ENCODE results near the gene TNK1. TPM values are rescaled to one million over a fixed set of nuclear protein-coding genes. Genes with fewer than 3 reads are reported as not detected.
A peak's percentile ranks its signal among the peaks of the same experiment; 100 is the strongest.

Gene TNK1
- total and polyA plus RNA-seq, 2 donors (not counting 1 experiment from before 2014, with no cell fraction given): 11.7 to 23.7 TPM

GRCh38 chr17:7407485-7408251 lies 26.8 kb downstream of the TNK1 start, which contains the start of gene NLGN2:
TSS of gene NLGN2 (plus strand) at chr17:7407845. CDS start at chr17:7408256, 411 bp downstream.
- CTCF ChIA-PET: interaction anchor here (1.1 to 1.2 kb wide), 3 partner anchors 29 to 153 kb away, joined by 3 read pairs; no protein-coding TSS in a partner anchor
- peaks cover 17 to 20% of the 10 kb centered on the region in 2 donors for H3K4me1 ChIP-seq (ENCODE audit: control insufficient read depth in 2 of 2, insufficient read depth in 2 of 2, low read length in 2 of 2)
- POLR2A ChIA-PET: no interaction called here
- H3K4me2 ChIP-seq (replicated peaks; ENCODE audit: low read depth, low read length, poor library complexity, severe bottlenecking): peak within 1 kb of the TSS; percentile 65
- H3K27ac ChIP-seq (ENCODE audit: low read length in 2 of 2): no peak within 1 kb of the TSS
- Mint-ChIP-seq H3K9me3 (ENCODE audit: insufficient read depth) (no peaks in the 10 kb centered on the region), H3K27me3 (peaks cover 30% of the 10 kb centered on the region), H3K27ac (no peak within 1 kb of the TSS), H3K4me3 (peak within 1 kb of the TSS; percentile 53), H3K4me1 (peaks cover 23% of the 10 kb centered on the region)
- TF ChIP-seq CTCF (IDR thresholded peaks at IDR 0.05): no peak
- TF ChIP-seq EZH2 (IDR thresholded peaks at IDR 0.05; ENCODE audit: borderline replicate concordance, insufficient read depth, low read depth, low read length, poor library complexity, severe bottlenecking): no peak
- DNase-seq (no peak), ATAC-seq (ENCODE audit: low read depth) (no peak)
- peak within 1 kb of the TSS; percentile 33 for H2AFZ ChIP-seq (ENCODE audit: insufficient read depth, low read depth, low read length, poor library complexity, severe bottlenecking)
- peaks cover 6% of the 10 kb centered on the region for H3K79me2 ChIP-seq (ENCODE audit: control insufficient read depth, insufficient read depth, low read length)
- H3K27me3 ChIP-seq (replicated peaks in 1 of 4; ENCODE audit: control extremely low read depth in 1 of 4, control insufficient read depth in 3 of 4, insufficient read depth in 4 of 4, low read length in 3 of 4): peaks cover 0 to 33% (median 4%) of the 10 kb centered on the region in 4 experiments
- no peak within 1 kb of the TSS for H3K4me3 ChIP-seq (ENCODE audit: control extremely low read depth in 1 of 5, extremely low read depth in 1 of 5, insufficient read depth in 1 of 5, low read depth in 2 of 5, low read length in 4 of 5)
- H3K9ac ChIP-seq (ENCODE audit: low read length): no peak within 1 kb of the TSS
- WGBS (ENCODE audit: insufficient coverage): 46% methylated on average over 5 of the region's 12 CpGs
- no peaks in the 10 kb centered on the region for H4K20me1 ChIP-seq (ENCODE audit: control insufficient read depth, insufficient read depth, low read length, poor library complexity, severe bottlenecking)
- H3K36me3 ChIP-seq (replicated peaks in 1 of 2; ENCODE audit: control extremely low read depth in 1 of 2, control insufficient read depth in 1 of 2, extremely low read depth in 1 of 2, insufficient read depth in 2 of 2, low read length in 1 of 2): no peaks in the 10 kb centered on the region
- intact Hi-C loops (cut with micrococcal nuclease): no loop called here
- H3K9me3 ChIP-seq (ENCODE audit: control extremely low read depth in 1 of 3, control insufficient read depth in 2 of 3, insufficient read depth in 1 of 3, low read length in 2 of 3): peaks cover 0 to 4% (median 0%) of the 10 kb centered on the region in 3 donors

- no peak overlapping the region for H3K9ac ChIP-seq (ENCODE audit: low read length)
- H3K27me3 ChIP-seq (replicated peaks in 1 of 4; ENCODE audit: control extremely low read depth in 1 of 4, control insufficient read depth in 3 of 4, insufficient read depth in 4 of 4, low read length in 3 of 4): peaks cover 0 to 33% (median 4%) of the 10 kb centered on the region in 4 experiments
- H2AFZ ChIP-seq (ENCODE audit: insufficient read depth, low read depth, low read length, poor library complexity, severe bottlenecking): peak overlapping the region; percentile 33
- H3K9me3 ChIP-seq (ENCODE audit: control extremely low read depth in 1 of 3, control insufficient read depth in 2 of 3, insufficient read depth in 1 of 3, low read length in 2 of 3): peaks cover 0 to 4% (median 0%) of the 10 kb centered on the region in 3 donors
- no peaks in the 10 kb centered on the region for H3K36me3 ChIP-seq (replicated peaks in 1 of 2; ENCODE audit: control extremely low read depth in 1 of 2, control insufficient read depth in 1 of 2, extremely low read depth in 1 of 2, insufficient read depth in 2 of 2, low read length in 1 of 2)
- no peak overlapping the region for H3K4me3 ChIP-seq (ENCODE audit: control extremely low read depth in 1 of 5, extremely low read depth in 1 of 5, insufficient read depth in 1 of 5, low read depth in 2 of 5, low read length in 4 of 5)
- H3K4me1 Mint-ChIP-seq: peaks cover 16% of the 10 kb centered on the region
- no peak for TF ChIP-seq EZH2 (IDR thresholded peaks at IDR 0.05; ENCODE audit: borderline replicate concordance, insufficient read depth, low read depth, low read length, poor library complexity, severe bottlenecking)
- TF ChIP-seq CTCF (IDR thresholded peaks at IDR 0.05): no peak
- H3K27ac Mint-ChIP-seq: no peak overlapping the region
- peak overlapping the region; percentile 53 for H3K4me3 Mint-ChIP-seq
- no peaks in the 10 kb centered on the region for H3K9me3 Mint-ChIP-seq (ENCODE audit: insufficient read depth)
- no peaks in the 10 kb centered on the region for H4K20me1 ChIP-seq (ENCODE audit: control insufficient read depth, insufficient read depth, low read length, poor library complexity, severe bottlenecking)
- intact Hi-C loops (cut with micrococcal nuclease): no loop called here
- H3K27me3 Mint-ChIP-seq: peaks cover 32% of the 10 kb centered on the region
- 56% methylated on average over 58 of the region's 58 CpGs for WGBS (ENCODE audit: insufficient coverage)
- peak overlapping the region; percentile 65 for H3K4me2 ChIP-seq (replicated peaks; ENCODE audit: low read depth, low read length, poor library complexity, severe bottlenecking)
- POLR2A ChIA-PET: no interaction called here
- H3K4me1 ChIP-seq (ENCODE audit: control insufficient read depth in 2 of 2, insufficient read depth in 2 of 2, low read length in 2 of 2): peaks cover 11 to 14% of the 10 kb centered on the region in 2 donors
- no peak overlapping the region for H3K27ac ChIP-seq (ENCODE audit: low read length in 2 of 2)
- CTCF ChIA-PET: interaction anchor here (1.1 to 1.2 kb wide), 2 partner anchors 28 to 152 kb away, joined by 3 read pairs; no protein-coding TSS in a partner anchor
- no peaks in the 10 kb centered on the region for H3K79me2 ChIP-seq (ENCODE audit: control insufficient read depth, insufficient read depth, low read length)
- ATAC-seq (ENCODE audit: low read depth): no peak
- DNase-seq: peak; percentile 42
Observed at GRCh38 chr17:7408252-7408727, 27.4 kb downstream of the TNK1 start.

Data from B cell (primary cell).